IMR-90 (cell line): Measurements from ENCODE around the gene NOS1AP. TPM values are rescaled to one million over a fixed set of nuclear protein-coding genes. Genes with fewer than 3 reads are reported as not detected.

Source experiments
- ATAC-seq: fragments of 200-7000 bp; cut with Tn5 transposase; 2 replicates; pipeline ENCODE4 v1.9.1; 2020; ENCODE audit warnings: low read depth, mild to moderate bottlenecking, moderate library complexity
- BruUV-seq: library from RNA; stranded (reverse); fragments of 400-500 nt; replicated peaks from 2 replicates; lab custom pipeline; 2021; lab: Mats Ljungman, UMichigan
- CTCF ChIA-PET: fragments of 300-600 bp; formaldehyde crosslinking; extraction: SDS; loops from one replicate; lab custom pipeline; 2021; ENCODE audit warnings: antibody characterized with exemption; lab: Yijun Ruan, JAX
- POLR2A ChIA-PET: fragments of 300-600 bp; sonication (Branson Sonifier 250); formaldehyde crosslinking; loops from one replicate; lab custom pipeline; 2022; ENCODE audit warnings: antibody characterized with exemption; ENCODE audit not compliant: unreplicated experiment; lab: Charles Lee
- DNase-seq: peaks from one replicate; pipeline ENCODE4 v3.0.0; 2013
- H2AFZ ChIP-seq: replicated peaks from 2 replicates; pipeline ENCODE3; 2013; ENCODE audit warnings: low read length, mild to moderate bottlenecking; ENCODE audit not compliant: poor library complexity
- H2AK5ac ChIP-seq: 2 replicates; pipeline ENCODE4 v1.6.1; 2013; ENCODE audit warnings: low read depth, low read length, inconsistent platforms
- H2AK9ac ChIP-seq: replicated peaks from 2 replicates; pipeline ENCODE3; 2013; ENCODE audit warnings: mild to moderate bottlenecking, low read depth, low read length, moderate library complexity; ENCODE audit not compliant: poor library complexity
- H2BK120ac ChIP-seq: 2 replicates; pipeline ENCODE4 v1.6.1; 2013; ENCODE audit warnings: low read depth, low read length, inconsistent platforms
- H2BK15ac ChIP-seq: 3 replicates; pipeline ENCODE4 v1.6.1; 2013; ENCODE audit warnings: low read depth, low read length, inconsistent platforms
- H2BK20ac ChIP-seq: 2 replicates; pipeline ENCODE4 v1.6.1; 2013; ENCODE audit warnings: low read depth, mild to moderate bottlenecking, inconsistent platforms, low read length, moderate library complexity
- H2BK5ac ChIP-seq: 2 replicates; pipeline ENCODE4 v1.6.1; 2013; ENCODE audit warnings: mild to moderate bottlenecking, low read depth, low read length, inconsistent platforms; ENCODE audit not compliant: poor library complexity, severe bottlenecking
- H3K14ac ChIP-seq: replicated peaks from 2 replicates; pipeline ENCODE4 v1.6.1; 2013; ENCODE audit warnings: low read depth, low read length, inconsistent platforms
- H3K18ac ChIP-seq: 2 replicates; pipeline ENCODE4 v1.6.1; 2013; ENCODE audit warnings: low read depth, low read length, control low read depth
- H3K23ac ChIP-seq: 2 replicates; pipeline ENCODE4 v1.6.1; 2013; ENCODE audit warnings: low read depth, low read length, inconsistent platforms
- H3K27ac ChIP-seq: 2 replicates; pipeline ENCODE4 v1.5.1; 2013; ENCODE audit warnings: mild to moderate bottlenecking, control low read depth, low read length; ENCODE audit not compliant: insufficient read depth
- H3K27me3 ChIP-seq: 2 replicates; pipeline ENCODE4 v1.6.1; 2013; ENCODE audit warnings: low read length; ENCODE audit not compliant: control insufficient read depth, insufficient read depth
- H3K36me3 ChIP-seq: 2 replicates; pipeline ENCODE4 v1.6.1; 2013; ENCODE audit warnings: low read length, mixed read lengths; ENCODE audit not compliant: control insufficient read depth, insufficient read depth
- H3K4ac ChIP-seq: 2 replicates; pipeline ENCODE4 v1.6.1; 2013; ENCODE audit warnings: low read depth, low read length, inconsistent platforms
- H3K4me1 ChIP-seq: 2 replicates; pipeline ENCODE4 v1.6.1; 2013; ENCODE audit warnings: low read length, mixed read lengths; ENCODE audit not compliant: control insufficient read depth, insufficient read depth
- H3K4me2 ChIP-seq: 2 replicates; pipeline ENCODE4 v1.6.1; 2013; ENCODE audit warnings: low read depth, mild to moderate bottlenecking, control low read depth, low read length, moderate library complexity
- H3K4me3 ChIP-seq: 2 replicates; pipeline ENCODE4 v1.5.1; 2013; ENCODE audit warnings: low read depth, mild to moderate bottlenecking, control low read depth, low read length, moderate library complexity; ENCODE audit not compliant: insufficient read depth
- H3K56ac ChIP-seq: 2 replicates; pipeline ENCODE4 v1.6.1; 2013; ENCODE audit warnings: low read length, inconsistent platforms; ENCODE audit not compliant: insufficient read depth; ENCODE audit errors: extremely low read depth
- H3K79me1 ChIP-seq, 2 experiments: 2 replicates each; pipeline ENCODE4 v1.6.1; 2013; ENCODE audit warnings: low read length in 2 of 2, inconsistent platforms in 1 of 2, low read depth in 1 of 2
- H3K9ac ChIP-seq: 2 replicates; pipeline ENCODE4 v1.6.1; 2013; ENCODE audit warnings: low read depth, low read length, control low read depth
- H3K9me1 ChIP-seq: 2 replicates; pipeline ENCODE4 v1.6.1; 2013; ENCODE audit warnings: low read length, inconsistent platforms; ENCODE audit not compliant: insufficient read depth
- H3K9me3 ChIP-seq: 2 replicates; pipeline ENCODE4 v1.6.1; 2013; ENCODE audit warnings: low read length; ENCODE audit not compliant: control insufficient read depth, insufficient read depth
- H4K20me1 ChIP-seq: 2 replicates; pipeline ENCODE4 v1.6.1; 2013; ENCODE audit warnings: low read length, inconsistent platforms; ENCODE audit not compliant: insufficient read depth
- H4K5ac ChIP-seq: 2 replicates; pipeline ENCODE4 v1.6.1; 2013; ENCODE audit warnings: mild to moderate bottlenecking, low read depth, low read length, control low read depth
- H4K8ac ChIP-seq, 2 experiments: 2 replicates each; pipeline ENCODE4 v1.6.1; 2013; ENCODE audit warnings: low read depth in 2 of 2, low read length in 2 of 2, control low read depth in 1 of 2, inconsistent platforms in 1 of 2
- H4K91ac ChIP-seq: 2 replicates; pipeline ENCODE4 v1.6.1; 2013; ENCODE audit warnings: low read depth, low read length, inconsistent platforms; ENCODE audit not compliant: insufficient read depth
- BHLHE40 ChIP-seq: fragments of 150-350 bp; IDR thresholded peaks from 2 replicates; pipeline ENCODE4 v1.6.1; 2016; ENCODE audit warnings: mild to moderate bottlenecking, low read depth, low read length
- CEBPB ChIP-seq: IDR thresholded peaks from 2 replicates; pipeline ENCODE4 v1.6.1; 2012; ENCODE audit warnings: low read depth, low read length, improper control_type of control experiment
- MXI1 ChIP-seq: IDR thresholded peaks from 2 replicates; pipeline ENCODE4 v1.6.1; 2012; ENCODE audit warnings: low read depth, mild to moderate bottlenecking, low read length, moderate library complexity, borderline replicate concordance
- POLR2A ChIP-seq: IDR thresholded peaks from 2 replicates; pipeline ENCODE4 v1.6.1; 2012; ENCODE audit warnings: mild to moderate bottlenecking, low read depth, low read length
- RCOR1 ChIP-seq: IDR thresholded peaks from 2 replicates; pipeline ENCODE4 v1.6.1; 2012; ENCODE audit warnings: mild to moderate bottlenecking, low read length, improper control_type of control experiment; ENCODE audit not compliant: insufficient replicate concordance
- RFX5 ChIP-seq: IDR thresholded peaks from 2 replicates; pipeline ENCODE4 v1.8.0; 2012; ENCODE audit warnings: low read depth, mild to moderate bottlenecking, low read length, moderate library complexity
- WGBS, 2 experiments: methylation state at CpG; one replicate each; pipeline versions ENCODE4 v1.1.5 to v1.1.7; 2013; ENCODE audit warnings: missing lambda C conversion rate in 2 of 2; ENCODE audit not compliant: insufficient read length in 1 of 2; ENCODE audit errors: extremely low coverage in 2 of 2; 5-methylcytosine and 5-hydroxymethylcytosine counted together
- dilution Hi-C: fragments of 300-500 bp; cut with HindIII; formaldehyde crosslinking; loops from one replicate; pipeline ENCODE4 v1.14.3; 2018; ENCODE audit warnings: low sequenced_read_pairs; ENCODE audit not compliant: unreplicated experiment
- in situ Hi-C: fragments of 300-500 bp; cut with MboI; formaldehyde crosslinking; loops from 3 replicates; pipeline ENCODE4 v1.14.3; 2019; ENCODE audit warnings: low sequenced_read_pairs, inconsistent platforms, mixed read lengths
- intact Hi-C: fragments of 100-400 bp; cut with micrococcal nuclease; formaldehyde crosslinking; loops from 2 replicates; pipeline ENCODE4 v1.10.0; 2022
- polyA plus RNA-seq, 3 experiments: library from polyadenylated mRNA; depleted of rRNA; stranded (reverse); fragments of >200 nt; gene quantifications; 2 replicates each; pipeline ENCODE4 v1.2.3, GENCODE V29; 2012; ENCODE audit warnings: low replicate concordance in 1 of 3
- total RNA-seq: library from RNA; depleted of rRNA; stranded (reverse); fragments of >200 nt; gene quantifications from 2 replicates; pipeline ENCODE4 v1.2.3, GENCODE V29; 2012

NOS1AP gene
- total and polyA plus RNA-seq, 2 of the 4 experiments (the other 2 are of a cell fraction) = 0.18 to 0.19 TPM

DNA sequence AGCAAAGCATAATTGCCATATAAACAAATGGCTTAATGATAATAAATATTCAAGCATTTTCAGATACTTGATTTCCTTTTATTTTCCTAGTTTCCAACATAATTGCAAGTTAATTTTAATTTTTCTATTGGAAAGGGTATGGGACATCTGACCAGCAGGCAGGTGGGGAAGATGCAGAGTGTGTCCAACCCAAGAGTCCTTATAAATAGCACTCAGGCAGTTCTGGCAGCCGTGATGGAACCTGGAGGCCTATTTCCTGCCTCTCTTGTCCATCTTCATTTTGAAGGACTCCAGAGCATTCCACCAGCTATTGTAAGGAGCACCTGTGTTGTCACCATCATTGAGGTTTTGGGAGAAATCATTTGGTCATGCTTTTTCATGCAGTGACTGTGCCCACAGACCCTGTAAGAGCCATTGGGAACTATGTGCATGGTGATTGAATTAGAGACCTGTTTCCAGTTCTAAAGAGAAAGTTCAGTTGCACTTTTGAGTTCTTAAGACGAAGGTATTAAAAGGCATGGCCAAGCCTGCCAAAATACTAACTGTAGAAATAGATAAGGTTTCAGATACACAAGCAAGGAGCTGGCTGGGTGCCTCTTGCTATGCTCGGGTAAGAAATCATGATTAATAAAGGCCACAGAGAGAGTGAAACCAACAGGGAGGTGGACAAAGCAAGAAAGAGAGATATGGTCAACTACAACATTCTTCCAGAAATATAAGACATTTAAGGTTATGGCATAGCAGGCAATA lies 214.9 kb downstream of the NOS1AP start:
- Histone ChIP-seq H3K9ac (no peak overlapping the region), H2BK120ac (no peak overlapping the region), H2AK9ac (no peak overlapping the region), H2BK20ac (no peak overlapping the region), H3K14ac (no peak overlapping the region), H3K23ac (no peak overlapping the region), H2AFZ (no peak overlapping the region), H3K4ac (no peak overlapping the region), H3K4me2 (no peak overlapping the region), H2BK5ac (no peak overlapping the region), H3K9me3 (no peaks in the 10 kb centered on the region), H3K27ac (no peak overlapping the region), H4K5ac (no peak overlapping the region), H3K4me1 (no peaks in the 10 kb centered on the region), H4K8ac (no peak overlapping the region), H2BK15ac (no peak overlapping the region), H3K79me1 (no peaks in the 10 kb centered on the region), H3K9me1 (no peaks in the 10 kb centered on the region), H4K20me1 (no peaks in the 10 kb centered on the region), H2AK5ac (no peak overlapping the region), H3K4me3 (no peak overlapping the region), H4K91ac (no peak overlapping the region), H3K56ac (no peak overlapping the region), H3K36me3 (no peaks in the 10 kb centered on the region), H3K18ac (no peak overlapping the region), H3K27me3 (peaks cover 23% of the 10 kb centered on the region)
- intact Hi-C loops (no loop called here), in situ Hi-C loops (no loop called here), dilution Hi-C loops (no loop called here)
- BruUV-seq = no TSS peak
- DNase-seq (no peak), ATAC-seq (no peak)
- 60% methylated on average over 1 of the region's 3 CpGs; no CpG with 5 or more reads in 1 of the 2 experiments for WGBS, 2 experiments
- ChIA-PET POLR2A (no interaction called here), CTCF (no interaction called here)
- no peak for TF ChIP-seq RCOR1
- TF ChIP-seq CEBPB = no peak
- TF ChIP-seq MXI1 = no peak
- TF ChIP-seq BHLHE40 = no peak
- TF ChIP-seq RFX5 = no peak
- no peak for TF ChIP-seq POLR2A
